Parathyroid adenoma (tissue), 2 donors: ENCODE measurements around the gene IFNA1.

Experiments
- H2AFZ ChIP-seq: fragments of 300-600 bp; sonication (generic); one replicate; pipeline ENCODE4 v1.7.0; 2017; ENCODE audit warnings: antibody characterized with exemption, mild to moderate bottlenecking
- H3K27ac ChIP-seq: fragments of 300-600 bp; sonication (generic); one replicate; pipeline ENCODE4 v1.7.0; 2017
- H3K27me3 ChIP-seq: fragments of 300-600 bp; sonication (generic); one replicate; pipeline ENCODE4 v1.7.0; 2017; ENCODE audit warnings: low read length; ENCODE audit not compliant: control insufficient read depth, insufficient read depth
- H3K36me3 ChIP-seq: fragments of 300-600 bp; sonication (generic); one replicate; pipeline ENCODE4 v1.7.0; 2017; ENCODE audit warnings: low read length; ENCODE audit not compliant: control insufficient read depth, insufficient read depth
- H3K4me1 ChIP-seq: fragments of 300-600 bp; sonication (generic); one replicate; pipeline ENCODE4 v1.7.0; 2017; ENCODE audit warnings: control low read depth
- H3K4me2 ChIP-seq: fragments of 300-600 bp; sonication (generic); one replicate; pipeline ENCODE4 v1.7.0; 2017; ENCODE audit warnings: low read length
- H3K4me3 ChIP-seq: fragments of 300-600 bp; sonication (generic); one replicate; pipeline ENCODE4 v1.7.0; 2017; ENCODE audit warnings: low read depth, low read length
- H3K79me2 ChIP-seq: fragments of 300-600 bp; sonication (generic); one replicate; pipeline ENCODE4 v1.7.0; 2017; ENCODE audit warnings: control low read depth
- H3K9ac ChIP-seq: fragments of 300-600 bp; sonication (generic); one replicate; pipeline ENCODE4 v1.7.0; 2017; ENCODE audit warnings: mild to moderate bottlenecking
- H3K9me3 ChIP-seq: fragments of 300-600 bp; sonication (generic); one replicate; pipeline ENCODE4 v1.7.0; 2017; ENCODE audit warnings: low read length; ENCODE audit not compliant: control insufficient read depth
- CTCF ChIP-seq: fragments of 300-600 bp; sonication (generic); IDR thresholded peaks from one replicate; pipeline ENCODE4 v1.7.0; 2017; ENCODE audit warnings: antibody characterized with exemption, mild to moderate bottlenecking
- donor health status: primary hyperparathyroidism.

The IFNA1 gene

GRCh38 chr9:21473236-21473635, 33.0 kb downstream of the IFNA1 start:
- Histone ChIP-seq H3K4me3 (no peak overlapping the region), H3K79me2 (no peaks in the 10 kb centered on the region), H3K36me3 (no peaks in the 10 kb centered on the region), H3K27ac (no peak overlapping the region), H3K4me1 (no peaks in the 10 kb centered on the region), H3K9me3 (no peaks in the 10 kb centered on the region), H3K9ac (no peak overlapping the region), H3K4me2 (no peak overlapping the region), H3K27me3 (no peaks in the 10 kb centered on the region), H2AFZ (no peak overlapping the region)
- no peak for TF ChIP-seq CTCF

- H3K79me2 ChIP-seq: no peaks in the 10 kb centered on the region
- no peaks in the 10 kb centered on the region for H3K27me3 ChIP-seq
- H3K9ac ChIP-seq: no peak overlapping the region
- no peak for TF ChIP-seq CTCF
- no peak overlapping the region for H3K4me3 ChIP-seq
- H2AFZ ChIP-seq: no peak overlapping the region
- no peaks in the 10 kb centered on the region for H3K9me3 ChIP-seq
- H3K27ac ChIP-seq: no peak overlapping the region
- H3K4me2 ChIP-seq: no peak overlapping the region
- H3K4me1 ChIP-seq: no peaks in the 10 kb centered on the region
- H3K36me3 ChIP-seq: no peaks in the 10 kb centered on the region
These were observed 37.2 kb downstream of the IFNA1 start for GRCh38 chr9:21477466-21477865.

GRCh38 chr9:21479152-21479702, 39.0 kb downstream of the IFNA1 start:
- Histone ChIP-seq H3K9me3 (no peaks in the 10 kb centered on the region), H3K4me3 (no peak overlapping the region), H3K27me3 (no peaks in the 10 kb centered on the region), H2AFZ (no peak overlapping the region), H3K27ac (no peak overlapping the region), H3K4me1 (no peaks in the 10 kb centered on the region), H3K9ac (no peak overlapping the region), H3K4me2 (no peak overlapping the region), H3K36me3 (no peaks in the 10 kb centered on the region), H3K79me2 (no peaks in the 10 kb centered on the region)
- no peak for TF ChIP-seq CTCF

- Histone ChIP-seq H3K4me1 (no peaks in the 10 kb centered on the region), H3K9me3 (no peaks in the 10 kb centered on the region), H3K27ac (no peak overlapping the region), H3K4me2 (no peak overlapping the region), H3K9ac (no peak overlapping the region), H3K79me2 (no peaks in the 10 kb centered on the region), H3K27me3 (no peaks in the 10 kb centered on the region), H3K4me3 (no peak overlapping the region), H2AFZ (no peak overlapping the region), H3K36me3 (no peaks in the 10 kb centered on the region)
- no peak for TF ChIP-seq CTCF
These were observed 41.3 kb downstream of the IFNA1 start for GRCh38 chr9:21481470-21482056.

GRCh38 chr9:21482213-21482612, 42.0 kb downstream of the IFNA1 start, which contains the start of gene IFNE:
Gene IFNE (minus strand): TSS chr9:21482313. CDS start chr9:21481694, 619 bp downstream.
- H3K4me2 ChIP-seq: no peak within 1 kb of the TSS
- H3K9me3 ChIP-seq: no peaks in the 10 kb centered on the region
- no peak within 1 kb of the TSS for H3K4me3 ChIP-seq
- TF ChIP-seq CTCF: no peak
- no peak within 1 kb of the TSS for H3K27ac ChIP-seq
- no peaks in the 10 kb centered on the region for H3K36me3 ChIP-seq
- H3K9ac ChIP-seq: no peak within 1 kb of the TSS
- H2AFZ ChIP-seq: no peak within 1 kb of the TSS
- no peaks in the 10 kb centered on the region for H3K27me3 ChIP-seq
- H3K4me1 ChIP-seq: no peaks in the 10 kb centered on the region
- no peaks in the 10 kb centered on the region for H3K79me2 ChIP-seq
